GM21381 (cell line): Measurements from ENCODE around the gene UBA1.
"Not testable (repeated sequence)": the region's sequence is repeated elsewhere in the genome, so short reads cannot be mapped to it uniquely, and the experiment has no call there.

Experiments
- ATAC-seq: cut with Tn5 transposase; IDR thresholded peaks from one replicate; pipeline ENCODE4 v1.9.1; 2021; ENCODE audit warnings: mild to moderate bottlenecking, moderate library complexity; ENCODE audit not compliant: unreplicated experiment

UBA1 gene

GRCh38 chrX:47247999-47248320, 54.3 kb downstream of the UBA1 start:
- ATAC-seq = no peak

- no peak for ATAC-seq
Measured at GRCh38 chrX:47248576-47248975, 54.9 kb downstream of the UBA1 start.

- ATAC-seq = no peak
Measured at GRCh38 chrX:47250017-47250347, 56.4 kb downstream of the UBA1 start.

- not testable (repeated sequence) for ATAC-seq
Measured at GRCh38 chrX:47257620-47258019, 64.0 kb downstream of the UBA1 start.
